Breast epithelium (tissue), 4 donors: Measurements from ENCODE around the gene COX14. TPM values are rescaled to one million over a fixed set of nuclear protein-coding genes. Genes with fewer than 3 reads are reported as not detected.

ENCODE experiments used
- DNase-seq, 2 donors: peaks; one replicate each; pipeline ENCODE4 v3.0.0-alpha.2; 2019; ENCODE audit warnings: low spot score in 2 of 2
- H3K27ac ChIP-seq, 2 donors: fragments of 200-600 bp; sonication (generic) in 1 of 2; one replicate each; pipeline ENCODE4 v1.5.1; 2016 to 2019; ENCODE audit warnings: mild to moderate bottlenecking in 1 of 2
- H3K27me3 ChIP-seq, 2 donors: fragments of 200-600 bp; sonication (generic) in 1 of 2; one replicate each; pipeline versions ENCODE4 v1.5.1 to v1.6.0; 2017 to 2019; ENCODE audit warnings: control low read depth in 1 of 2, mild to moderate bottlenecking in 1 of 2
- H3K36me3 ChIP-seq: fragments of 200-600 bp; one replicate; pipeline ENCODE4 v1.5.1; 2019
- H3K4me1 ChIP-seq, 2 donors: fragments of 200-600 bp; sonication (generic); one replicate each; pipeline ENCODE4 v1.5.1; 2016 to 2019; ENCODE audit warnings: control low read depth in 1 of 2
- H3K4me3 ChIP-seq, 3 donors: fragments of 200-600 bp; sonication (generic); 1 replicate in 2 of 3; 2 replicates in 1 of 3; pipeline ENCODE4 v1.5.1; 2016 to 2019; ENCODE audit warnings: mild to moderate bottlenecking in 3 of 3, moderate library complexity in 2 of 3
- H3K9me3 ChIP-seq, 2 donors: fragments of 200-600 bp; sonication (generic) in 1 of 2; one replicate each; pipeline ENCODE4 v1.5.1; 2016 to 2019; ENCODE audit warnings: control low read depth in 1 of 2
- CTCF ChIP-seq, 3 donors: fragments of 450-650 bp; IDR thresholded peaks; one replicate each; pipeline ENCODE4 v1.5.1; 2016 to 2017; ENCODE audit warnings: antibody characterized with exemption in 3 of 3, mild to moderate bottlenecking in 3 of 3, moderate library complexity in 3 of 3
- POLR2A ChIP-seq: fragments of 450-650 bp; IDR thresholded peaks from one replicate; pipeline ENCODE4 v1.6.1; 2016; ENCODE audit warnings: antibody characterized with exemption, mild to moderate bottlenecking, moderate library complexity
- POLR2AphosphoS5 ChIP-seq, 3 donors: sonication (generic); formaldehyde crosslinking; IDR thresholded peaks; one replicate each; pipeline ENCODE4 v1.6.1; 2017; ENCODE audit warnings: antibody characterized with exemption in 3 of 3
- intact Hi-C: fragments of 100-400 bp; cut with DNase I; formaldehyde crosslinking; loops from one replicate; pipeline ENCODE4 v1.15.1; 2023; ENCODE audit warnings: low total_unique reads
- total RNA-seq, 3 donors: library from RNA; depleted of rRNA; stranded (reverse); fragments of >200 nt; gene quantifications; one replicate each; pipeline ENCODE4 v1.1.0, GENCODE V29; 2016

COX14 gene
- total RNA-seq, 3 donors from 2014 or later: 66.7 to 139 (median 95.4) TPM

- peaks cover 5% of the 10 kb centered on the region for H3K36me3 ChIP-seq
- DNase-seq: no peak
- no peaks in the 10 kb centered on the region for H3K4me1 ChIP-seq
- no peak overlapping the region for H3K27ac ChIP-seq
- TF ChIP-seq POLR2A: no peak
- no peak for TF ChIP-seq CTCF (IDR thresholded peaks at IDR 0.05)
- TF ChIP-seq POLR2AphosphoS5 (IDR thresholded peaks at IDR 0.05): no peak
- H3K4me3 ChIP-seq: no peak overlapping the region
- no peaks in the 10 kb centered on the region for H3K27me3 ChIP-seq
- H3K9me3 ChIP-seq: no peaks in the 10 kb centered on the region
- intact Hi-C loops: loop anchor here (10.0 kb wide), 1 partner anchor 85 kb away; no protein-coding TSS in a partner anchor
Measured at GRCh38 chr12:50089730-50090129, 22.3 kb upstream of the COX14 start.

GRCh38 chr12:50090391-50090790, 21.6 kb upstream of the COX14 start:
- H3K36me3 ChIP-seq: peaks cover 5% of the 10 kb centered on the region

GRCh38 chr12:50097952-50098351, 14.1 kb upstream of the COX14 start:
- H3K36me3 ChIP-seq: peaks cover 9% of the 10 kb centered on the region
- TF ChIP-seq POLR2AphosphoS5 (IDR thresholded peaks at IDR 0.05) (no peak), POLR2A (no peak), CTCF (IDR thresholded peaks at IDR 0.05) (no peak)
- DNase-seq: no peak
- H3K27ac ChIP-seq: no peak overlapping the region
- no peaks in the 10 kb centered on the region for H3K4me1 ChIP-seq
- H3K9me3 ChIP-seq: no peaks in the 10 kb centered on the region
- H3K27me3 ChIP-seq: no peaks in the 10 kb centered on the region
- intact Hi-C loops: no loop called here
- no peak overlapping the region for H3K4me3 ChIP-seq

More at GRCh38 chr12:50090391-50090790, 21.6 kb upstream of the COX14 start:
- no peak for DNase-seq
- H3K4me1 ChIP-seq: no peaks in the 10 kb centered on the region
- H3K27me3 ChIP-seq: no peaks in the 10 kb centered on the region
- TF ChIP-seq POLR2A: no peak
- no peak for TF ChIP-seq POLR2AphosphoS5 (IDR thresholded peaks at IDR 0.05)
- no peak for TF ChIP-seq CTCF (IDR thresholded peaks at IDR 0.05)
- no peak overlapping the region for H3K4me3 ChIP-seq
- intact Hi-C loops: no loop called here
- H3K9me3 ChIP-seq: no peaks in the 10 kb centered on the region
- no peak overlapping the region for H3K27ac ChIP-seq

GRCh38 chr12:50099302-50100008, 12.6 kb upstream of the COX14 start:
- TF ChIP-seq POLR2AphosphoS5 (IDR thresholded peaks at IDR 0.05) (no peak), POLR2A (no peak), CTCF (IDR thresholded peaks at IDR 0.05) (no peak)
- intact Hi-C loops: no loop called here
- H3K36me3 ChIP-seq: peaks cover 9% of the 10 kb centered on the region
- no peaks in the 10 kb centered on the region for H3K9me3 ChIP-seq
- H3K4me1 ChIP-seq: peaks cover 0 to 11% of the 10 kb centered on the region in 2 donors
- no peaks in the 10 kb centered on the region for H3K27me3 ChIP-seq
- DNase-seq: no peak
- no peak overlapping the region for H3K4me3 ChIP-seq
- peak overlapping the region in 1 of 2 donors; percentile 3 for H3K27ac ChIP-seq

GRCh38 chr12:50100561-50100960, 11.5 kb upstream of the COX14 start:
- no peaks in the 10 kb centered on the region for H3K27me3 ChIP-seq
- no peak overlapping the region for H3K4me3 ChIP-seq
- H3K27ac ChIP-seq: no peak overlapping the region
- TF ChIP-seq POLR2AphosphoS5 (IDR thresholded peaks at IDR 0.05) (no peak), POLR2A (no peak), CTCF (IDR thresholded peaks at IDR 0.05) (no peak)
- no peaks in the 10 kb centered on the region for H3K9me3 ChIP-seq
- intact Hi-C loops: no loop called here
- H3K4me1 ChIP-seq: peaks cover 0 to 11% of the 10 kb centered on the region in 2 donors
- no peak for DNase-seq
- H3K36me3 ChIP-seq: peaks cover 9% of the 10 kb centered on the region
